Memory B cell (primary cell): Measurements from ENCODE around the gene SIRT3.
A peak's percentile ranks its signal among the peaks of the same experiment; 100 is the strongest.

ENCODE experiments used
- ATAC-seq: fragments of 150-1000 bp; cut with Tn5 transposase; 2 replicates; pipeline ENCODE4 v1.10.0; 2021; ENCODE audit warnings: low read depth, mild to moderate bottlenecking, moderate library complexity
- DNase-seq, 2 donors: peaks; one replicate each; pipeline ENCODE4 v3.0.0; 2022; ENCODE audit warnings: low spot score in 2 of 2
- H3K27ac Mint-ChIP-seq: one replicate; pipeline ENCODE4 v1.8.0; 2022; ENCODE audit warnings: mild to moderate bottlenecking, moderate library complexity, mixed read lengths
- H3K27me3 Mint-ChIP-seq: one replicate; pipeline ENCODE4 v1.8.0; 2022; ENCODE audit warnings: mixed read lengths
- H3K36me3 Mint-ChIP-seq: one replicate; pipeline ENCODE4 v1.8.0; 2022; ENCODE audit warnings: mild to moderate bottlenecking, mixed read lengths
- H3K4me1 Mint-ChIP-seq: one replicate; pipeline ENCODE4 v1.8.0; 2022; ENCODE audit warnings: mixed read lengths
- H3K4me3 Mint-ChIP-seq: one replicate; pipeline ENCODE4 v1.8.0; 2022; ENCODE audit warnings: mild to moderate bottlenecking, moderate library complexity, mixed read lengths
- H3K9me3 Mint-ChIP-seq: one replicate; pipeline ENCODE4 v1.8.0; 2022; ENCODE audit warnings: mixed read lengths

Gene SIRT3

DNA sequence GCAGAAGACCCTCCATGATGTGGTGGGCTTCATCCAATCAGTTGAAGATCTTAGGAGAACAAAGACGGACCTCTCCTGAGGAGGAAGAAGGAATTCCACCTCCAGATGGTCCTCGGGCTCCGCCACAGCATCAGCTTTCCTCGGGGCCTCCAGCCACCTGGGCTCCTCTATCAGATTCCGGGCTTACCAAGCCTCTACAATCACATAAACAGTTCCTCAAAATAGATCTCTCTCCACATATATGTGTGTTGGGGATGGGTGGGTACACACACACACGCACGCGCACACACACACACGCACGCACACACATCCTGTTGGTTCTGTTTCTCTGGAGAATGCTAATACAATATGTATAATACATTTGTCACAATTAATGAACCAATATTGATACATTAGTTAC lies 23.3 kb upstream of the SIRT3 start:
- H3K27ac Mint-ChIP-seq = no peak overlapping the region
- DNase-seq (no peak), ATAC-seq (no peak)
- no peak overlapping the region for H3K4me3 Mint-ChIP-seq
- peaks cover 9% of the 10 kb centered on the region for H3K9me3 Mint-ChIP-seq
- peaks cover 16% of the 10 kb centered on the region for H3K4me1 Mint-ChIP-seq
- peaks cover 3% of the 10 kb centered on the region for H3K36me3 Mint-ChIP-seq
- H3K27me3 Mint-ChIP-seq = no peaks in the 10 kb centered on the region

GRCh38 chr11:257766-258493 lies 21.8 kb upstream of the SIRT3 start:
- ATAC-seq (no peak), DNase-seq (no peak)
- Mint-ChIP-seq H3K27me3 (no peaks in the 10 kb centered on the region), H3K27ac (no peak overlapping the region), H3K4me1 (peaks cover 16% of the 10 kb centered on the region), H3K4me3 (no peak overlapping the region), H3K9me3 (peaks cover 9% of the 10 kb centered on the region), H3K36me3 (peaks cover 11% of the 10 kb centered on the region)

DNA sequence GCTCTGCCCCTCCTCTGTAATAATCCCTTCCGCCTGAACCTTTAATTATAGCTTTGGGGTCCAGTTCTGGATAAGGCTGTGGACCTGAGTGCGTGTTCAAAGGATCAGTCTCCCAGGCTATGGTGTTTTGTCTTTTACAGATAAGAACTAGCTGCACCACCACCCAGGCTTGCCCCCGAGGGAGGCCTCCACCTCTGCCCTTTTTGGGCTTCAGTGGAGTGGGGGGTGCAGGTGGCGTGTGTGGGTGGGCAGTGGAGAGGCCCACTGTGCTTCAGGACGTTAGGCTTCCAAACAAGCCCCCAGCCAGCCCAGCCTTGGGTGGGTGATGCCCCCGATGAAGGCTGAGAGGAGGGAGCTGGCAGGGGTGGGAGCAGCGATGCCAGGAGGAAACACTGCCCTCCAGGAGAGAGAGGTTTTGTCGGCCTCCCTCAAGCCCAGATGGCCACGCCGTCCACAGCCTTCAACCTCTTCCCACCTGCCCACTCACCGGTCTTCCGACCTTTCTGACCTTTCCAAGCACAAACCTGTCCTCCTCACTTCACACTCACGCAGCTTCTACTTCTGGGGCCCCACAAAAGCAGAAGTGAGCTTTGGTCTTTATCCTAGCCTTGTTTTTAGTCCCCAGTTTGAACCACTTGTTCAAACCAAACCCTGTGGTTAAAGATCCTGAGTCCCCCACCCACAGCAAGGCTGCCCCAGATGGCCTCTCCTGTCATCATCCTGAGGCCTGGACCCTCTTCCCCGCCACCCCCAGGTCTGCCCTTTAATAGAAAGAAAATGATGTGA lies 21.0 kb upstream of the SIRT3 start:
- H3K4me3 Mint-ChIP-seq = peak overlapping the region; percentile 11
- ATAC-seq = peak; percentile 87

GRCh38 chr11:255816-256215 lies 19.7 kb upstream of the SIRT3 start:
- H3K27me3 Mint-ChIP-seq = no peaks in the 10 kb centered on the region

More for the DNA sequence above, 21.0 kb upstream of the SIRT3 start:
- no peak for DNase-seq
- H3K27me3 Mint-ChIP-seq = no peaks in the 10 kb centered on the region
- H3K9me3 Mint-ChIP-seq = peaks cover 8% of the 10 kb centered on the region
- H3K36me3 Mint-ChIP-seq = peaks cover 15% of the 10 kb centered on the region
- peaks cover 16% of the 10 kb centered on the region for H3K4me1 Mint-ChIP-seq
- H3K27ac Mint-ChIP-seq = no peak overlapping the region

GRCh38 chr11:255176-255575 lies 19.0 kb upstream of the SIRT3 start:
- H3K4me1 Mint-ChIP-seq = peaks cover 19% of the 10 kb centered on the region
- no peak overlapping the region for H3K4me3 Mint-ChIP-seq
- DNase-seq = no peak
- no peaks in the 10 kb centered on the region for H3K27me3 Mint-ChIP-seq
- H3K36me3 Mint-ChIP-seq = peaks cover 18% of the 10 kb centered on the region
- ATAC-seq = no peak
- peaks cover 1% of the 10 kb centered on the region for H3K9me3 Mint-ChIP-seq
- H3K27ac Mint-ChIP-seq = no peak overlapping the region

More at GRCh38 chr11:255816-256215, 19.7 kb upstream of the SIRT3 start:
- DNase-seq (no peak), ATAC-seq (no peak)
- no peak overlapping the region for H3K27ac Mint-ChIP-seq
- H3K4me3 Mint-ChIP-seq = no peak overlapping the region
- H3K36me3 Mint-ChIP-seq = peaks cover 18% of the 10 kb centered on the region
- H3K4me1 Mint-ChIP-seq = peaks cover 18% of the 10 kb centered on the region
- peaks cover 2% of the 10 kb centered on the region for H3K9me3 Mint-ChIP-seq

GRCh38 chr11:253886-254270 lies 17.7 kb upstream of the SIRT3 start:
- H3K27me3 Mint-ChIP-seq = no peaks in the 10 kb centered on the region
- H3K27ac Mint-ChIP-seq = no peak overlapping the region
- H3K4me1 Mint-ChIP-seq = peaks cover 22% of the 10 kb centered on the region
- H3K4me3 Mint-ChIP-seq = no peak overlapping the region
- peaks cover 22% of the 10 kb centered on the region for H3K36me3 Mint-ChIP-seq
- ATAC-seq (no peak), DNase-seq (no peak)
- H3K9me3 Mint-ChIP-seq = peaks cover 1% of the 10 kb centered on the region

- DNase-seq = no peak
- H3K4me1 Mint-ChIP-seq = peaks cover 21% of the 10 kb centered on the region
- ATAC-seq = no peak
- H3K4me3 Mint-ChIP-seq = no peak overlapping the region
- no peaks in the 10 kb centered on the region for H3K27me3 Mint-ChIP-seq
- H3K27ac Mint-ChIP-seq = no peak overlapping the region
- peaks cover 1% of the 10 kb centered on the region for H3K9me3 Mint-ChIP-seq
- peaks cover 22% of the 10 kb centered on the region for H3K36me3 Mint-ChIP-seq
Observed at GRCh38 chr11:253160-253885, 17.2 kb upstream of the SIRT3 start.

GRCh38 chr11:252666-253065 lies 16.5 kb upstream of the SIRT3 start:
- Mint-ChIP-seq H3K27me3 (no peaks in the 10 kb centered on the region), H3K4me1 (peaks cover 15% of the 10 kb centered on the region), H3K9me3 (peaks cover 1% of the 10 kb centered on the region), H3K4me3 (no peak overlapping the region), H3K36me3 (peaks cover 22% of the 10 kb centered on the region), H3K27ac (no peak overlapping the region)
- no peak for DNase-seq
- no peak for ATAC-seq

DNA sequence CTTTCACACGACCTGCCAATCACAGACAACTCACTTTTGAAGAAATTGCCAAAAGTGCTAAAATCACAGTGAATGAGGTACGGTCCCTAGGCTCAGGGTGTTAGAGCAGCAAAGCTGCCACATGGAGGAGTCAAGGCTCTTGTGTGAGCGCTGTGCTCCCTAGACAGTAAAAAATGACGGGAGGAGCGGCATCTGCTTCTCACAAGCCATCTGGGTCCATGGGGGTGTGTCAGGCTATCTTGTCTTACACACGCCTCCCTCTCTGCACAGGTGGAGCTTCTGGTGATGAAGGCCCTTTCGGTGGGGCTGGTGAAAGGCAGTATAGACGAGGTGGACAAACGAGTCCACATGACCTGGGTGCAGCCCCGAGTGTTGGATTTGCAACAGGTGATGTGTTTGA lies 15.4 kb upstream of the SIRT3 start:
- Mint-ChIP-seq H3K36me3 (peaks cover 28% of the 10 kb centered on the region), H3K4me1 (peaks cover 11% of the 10 kb centered on the region), H3K27me3 (no peaks in the 10 kb centered on the region), H3K9me3 (peaks cover 1% of the 10 kb centered on the region), H3K4me3 (no peak overlapping the region), H3K27ac (no peak overlapping the region)
- DNase-seq = no peak
- ATAC-seq = no peak

DNA sequence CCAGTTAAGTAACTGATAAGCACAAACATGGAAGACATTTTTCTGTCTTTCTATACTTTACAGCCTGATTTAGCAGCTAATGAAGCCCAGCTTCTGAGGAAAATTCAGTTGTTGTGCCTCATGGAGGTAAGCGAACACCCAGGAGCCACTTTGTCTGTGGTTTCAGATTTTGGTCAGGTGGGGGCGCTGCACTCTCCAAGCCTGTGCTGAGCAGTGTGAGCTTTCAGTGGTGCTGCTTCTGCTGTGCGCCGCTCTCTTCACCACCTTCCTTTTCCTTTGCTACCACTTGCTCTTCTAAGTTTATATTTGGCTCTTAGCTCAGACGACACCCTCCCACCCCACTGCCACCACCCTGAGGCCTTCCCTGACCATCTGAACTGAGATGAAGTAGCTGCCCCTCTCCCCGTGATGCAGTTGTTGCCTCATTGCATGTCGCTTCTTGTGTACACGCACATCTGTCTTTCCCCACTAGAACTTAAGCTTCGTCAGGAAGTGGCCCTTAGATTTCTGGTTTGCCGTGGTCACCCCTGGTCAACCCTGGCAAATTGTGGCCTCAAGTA lies 14.7 kb upstream of the SIRT3 start:
- peaks cover 8% of the 10 kb centered on the region for H3K4me1 Mint-ChIP-seq
- no peak overlapping the region for H3K27ac Mint-ChIP-seq
- ATAC-seq = peak; percentile 99
- peaks cover 1% of the 10 kb centered on the region for H3K9me3 Mint-ChIP-seq
- DNase-seq = peak; percentile 70 to 79
- H3K36me3 Mint-ChIP-seq = peaks cover 32% of the 10 kb centered on the region
- H3K4me3 Mint-ChIP-seq = no peak overlapping the region
- H3K27me3 Mint-ChIP-seq = no peaks in the 10 kb centered on the region

DNA sequence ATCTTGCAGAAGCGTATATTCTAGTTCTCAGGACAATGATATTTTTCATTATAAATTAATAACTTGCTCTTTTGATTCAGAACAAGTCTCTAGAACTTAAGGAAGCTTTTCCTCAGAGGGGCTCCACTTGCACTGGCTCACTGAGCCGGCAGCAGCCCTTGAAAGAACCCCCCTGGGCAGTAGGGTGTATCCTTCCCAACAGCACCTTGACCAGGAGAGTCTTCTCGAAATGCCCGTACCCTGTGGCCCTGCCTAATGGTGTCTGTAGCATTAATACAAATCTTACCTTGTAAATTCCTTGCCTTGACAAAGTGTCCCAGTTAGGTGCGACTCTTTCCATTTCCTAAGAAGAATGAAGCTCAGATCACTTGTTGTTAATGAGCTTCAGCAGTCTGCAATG lies 14.1 kb upstream of the SIRT3 start:
- Mint-ChIP-seq H3K9me3 (no peaks in the 10 kb centered on the region), H3K4me3 (no peak overlapping the region), H3K27me3 (no peaks in the 10 kb centered on the region), H3K36me3 (peaks cover 36% of the 10 kb centered on the region), H3K4me1 (peaks cover 8% of the 10 kb centered on the region), H3K27ac (no peak overlapping the region)
- DNase-seq = no peak
- no peak for ATAC-seq

DNA sequence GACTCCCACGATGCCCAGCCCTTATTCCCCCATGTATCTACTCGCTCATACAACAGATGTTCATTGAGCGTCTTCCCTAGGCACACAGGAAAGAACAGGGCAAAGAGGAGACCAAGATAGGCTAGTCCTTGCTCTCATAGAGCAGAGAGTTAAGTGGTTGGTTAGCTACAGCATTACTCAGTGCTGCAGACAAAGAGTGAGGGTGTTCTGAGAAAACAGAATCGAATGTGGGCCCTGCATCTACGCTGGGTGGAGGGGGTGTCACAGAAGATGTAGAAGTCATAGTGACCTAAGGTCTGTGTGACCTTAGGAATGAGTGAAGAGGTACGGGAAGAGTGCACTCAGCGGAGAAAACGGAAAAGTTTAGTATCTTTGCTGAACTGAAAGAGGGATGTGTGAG lies 12.9 kb upstream of the SIRT3 start:
- H3K27ac Mint-ChIP-seq = no peak overlapping the region
- no peaks in the 10 kb centered on the region for H3K27me3 Mint-ChIP-seq
- DNase-seq (no peak), ATAC-seq (no peak)
- peaks cover 10% of the 10 kb centered on the region for H3K4me1 Mint-ChIP-seq
- no peak overlapping the region for H3K4me3 Mint-ChIP-seq
- H3K36me3 Mint-ChIP-seq = peaks cover 40% of the 10 kb centered on the region
- H3K9me3 Mint-ChIP-seq = no peaks in the 10 kb centered on the region

- no peak overlapping the region for H3K4me3 Mint-ChIP-seq
- no peaks in the 10 kb centered on the region for H3K9me3 Mint-ChIP-seq
- no peak for ATAC-seq
Observed at GRCh38 chr11:244376-244775, 8.2 kb upstream of the SIRT3 start.

DNA sequence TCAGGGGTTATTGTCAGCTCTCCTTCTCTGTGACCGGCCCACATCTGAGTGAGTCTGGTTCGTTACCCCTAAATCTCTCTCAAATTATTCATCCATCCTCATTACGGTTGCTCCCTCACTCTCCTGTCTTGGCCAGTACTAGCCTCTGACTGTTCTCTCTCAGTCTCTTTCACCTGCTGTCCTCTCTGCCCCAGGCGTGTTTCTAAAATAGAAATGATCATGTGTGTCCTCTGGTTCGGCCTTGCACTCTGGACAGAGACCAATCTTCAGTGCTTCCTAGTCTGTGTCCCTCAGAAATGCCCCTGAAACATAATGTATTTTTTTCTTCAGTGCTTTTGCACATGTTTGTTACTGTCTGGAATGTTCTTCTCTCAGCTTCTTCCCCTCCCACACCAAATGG lies 5.5 kb upstream of the SIRT3 start:
- Mint-ChIP-seq H3K4me1 (peaks cover 17% of the 10 kb centered on the region), H3K27me3 (no peaks in the 10 kb centered on the region), H3K9me3 (no peaks in the 10 kb centered on the region), H3K36me3 (peaks cover 32% of the 10 kb centered on the region), H3K4me3 (no peak overlapping the region), H3K27ac (peak overlapping the region; percentile 9)
- DNase-seq (no peak), ATAC-seq (no peak)

More at GRCh38 chr11:244376-244775, 8.2 kb upstream of the SIRT3 start:
- Mint-ChIP-seq H3K27ac (no peak overlapping the region), H3K4me1 (peaks cover 17% of the 10 kb centered on the region), H3K27me3 (no peaks in the 10 kb centered on the region), H3K36me3 (peaks cover 42% of the 10 kb centered on the region)
- DNase-seq = no peak
